Neuron (in vitro differentiated cells): ENCODE data around the gene ATP23.

Experiments used
- H2AFZ ChIP-seq: one replicate; pipeline ENCODE4 v1.6.1; 2013; ENCODE audit warnings: low read depth, mild to moderate bottlenecking, inconsistent platforms, low read length, moderate library complexity
- H3K27me3 ChIP-seq: one replicate; pipeline ENCODE4 v1.6.1; 2013; ENCODE audit warnings: low read length; ENCODE audit not compliant: insufficient read depth
- H3K36me3 ChIP-seq: one replicate; pipeline ENCODE4 v1.6.1; 2013; ENCODE audit warnings: low read length; ENCODE audit not compliant: insufficient read depth
- H3K4me1 ChIP-seq: one replicate; pipeline ENCODE4 v1.6.1; 2013; ENCODE audit warnings: low read length; ENCODE audit not compliant: insufficient read depth
- H3K4me3 ChIP-seq: 2 replicates; pipeline ENCODE4 v1.5.1; 2013; ENCODE audit warnings: mild to moderate bottlenecking, low read length, moderate library complexity
- H3K9me3 ChIP-seq: one replicate; pipeline ENCODE4 v1.6.1; 2013; ENCODE audit warnings: low read length

The ATP23 gene

GRCh38 chr12:57935331-57935730, 6.0 kb upstream of the ATP23 start:
- H3K4me3 ChIP-seq = peak overlapping the region; percentile 71
- no peaks in the 10 kb centered on the region for H3K36me3 ChIP-seq
- peaks cover 12% of the 10 kb centered on the region for H3K4me1 ChIP-seq
- no peak overlapping the region for H2AFZ ChIP-seq
- no peaks in the 10 kb centered on the region for H3K9me3 ChIP-seq
- H3K27me3 ChIP-seq = no peaks in the 10 kb centered on the region

DNA sequence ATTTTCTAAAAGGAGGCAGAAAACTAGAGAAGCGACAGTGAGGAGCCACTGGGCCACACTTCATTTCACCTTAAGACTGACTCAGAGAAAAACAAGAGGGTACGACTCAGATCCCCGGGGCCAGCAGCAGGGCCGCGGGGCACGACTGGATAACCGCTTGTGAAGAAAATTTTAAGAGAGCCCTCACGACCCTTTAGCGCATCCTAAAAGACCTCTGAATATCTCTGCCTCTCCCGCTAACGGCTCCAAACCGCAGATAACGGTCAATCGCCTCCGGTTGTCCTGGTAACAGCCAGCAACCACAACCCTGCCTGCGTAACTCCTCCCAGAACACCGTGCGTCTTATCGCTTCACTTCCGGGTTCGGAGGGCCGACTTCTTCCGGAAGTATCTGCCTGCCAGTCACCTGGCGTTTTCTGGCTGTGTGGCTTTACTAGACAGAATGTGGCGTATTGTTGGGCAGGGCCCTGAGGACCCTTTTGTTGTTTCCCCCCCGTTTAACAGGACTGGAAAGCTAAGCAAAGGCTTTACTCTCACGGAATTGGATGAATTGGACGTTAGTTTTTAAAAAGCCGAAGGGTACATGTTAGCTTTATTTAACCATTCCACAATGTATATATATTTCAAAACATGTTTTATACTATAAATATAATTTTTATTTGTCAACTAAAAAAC, 5.4 kb upstream of the ATP23 start:
- Histone ChIP-seq H3K4me3 (peak overlapping the region; percentile 71), H3K9me3 (no peaks in the 10 kb centered on the region), H2AFZ (peak overlapping the region; percentile 39), H3K4me1 (peaks cover 12% of the 10 kb centered on the region), H3K36me3 (no peaks in the 10 kb centered on the region), H3K27me3 (no peaks in the 10 kb centered on the region)

DNA sequence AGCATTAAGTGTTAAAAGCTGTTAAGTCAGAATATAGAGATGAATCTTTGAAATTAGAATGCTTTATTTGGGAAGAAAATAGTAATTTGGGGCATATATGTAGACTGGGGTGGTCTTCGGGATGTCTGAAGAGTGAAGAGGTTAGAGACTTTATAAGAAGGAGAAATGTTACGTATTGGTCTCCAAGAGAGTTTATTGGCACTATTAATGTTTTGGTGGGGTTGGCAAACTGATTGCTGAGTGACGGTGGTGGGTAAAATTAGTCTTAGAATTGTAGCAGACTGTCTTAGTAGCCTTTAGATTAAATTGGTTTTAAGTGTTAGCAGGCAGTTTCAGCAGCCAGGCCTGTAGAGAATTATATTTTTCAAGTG, 4.9 kb upstream of the ATP23 start:
- Histone ChIP-seq H3K4me3 (peak overlapping the region; percentile 71), H3K27me3 (no peaks in the 10 kb centered on the region), H2AFZ (peak overlapping the region; percentile 46), H3K4me1 (peaks cover 12% of the 10 kb centered on the region), H3K9me3 (no peaks in the 10 kb centered on the region), H3K36me3 (no peaks in the 10 kb centered on the region)

DNA sequence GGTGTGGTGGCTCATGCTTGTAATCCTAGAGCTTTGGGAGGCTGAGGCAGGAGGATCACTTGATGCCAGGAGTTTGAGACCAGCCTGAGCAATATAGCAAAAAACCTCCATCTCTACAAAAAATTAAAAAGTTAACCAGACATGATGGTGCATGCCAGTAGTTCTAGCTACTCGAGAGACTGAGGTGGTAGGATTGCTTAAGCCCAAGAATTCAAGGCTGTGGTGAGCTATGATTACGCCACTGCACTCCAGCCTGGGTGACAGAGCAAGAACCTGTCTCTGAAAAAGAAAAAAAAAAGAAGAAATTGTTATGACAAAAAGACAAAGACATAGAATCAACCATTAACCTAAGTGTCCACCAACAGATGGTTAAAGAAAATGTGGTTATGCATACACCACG, 2.1 kb upstream of the ATP23 start:
- Histone ChIP-seq H3K36me3 (no peaks in the 10 kb centered on the region), H2AFZ (no peak overlapping the region), H3K4me1 (peaks cover 10% of the 10 kb centered on the region), H3K9me3 (no peaks in the 10 kb centered on the region), H3K27me3 (no peaks in the 10 kb centered on the region), H3K4me3 (no peak overlapping the region)

DNA sequence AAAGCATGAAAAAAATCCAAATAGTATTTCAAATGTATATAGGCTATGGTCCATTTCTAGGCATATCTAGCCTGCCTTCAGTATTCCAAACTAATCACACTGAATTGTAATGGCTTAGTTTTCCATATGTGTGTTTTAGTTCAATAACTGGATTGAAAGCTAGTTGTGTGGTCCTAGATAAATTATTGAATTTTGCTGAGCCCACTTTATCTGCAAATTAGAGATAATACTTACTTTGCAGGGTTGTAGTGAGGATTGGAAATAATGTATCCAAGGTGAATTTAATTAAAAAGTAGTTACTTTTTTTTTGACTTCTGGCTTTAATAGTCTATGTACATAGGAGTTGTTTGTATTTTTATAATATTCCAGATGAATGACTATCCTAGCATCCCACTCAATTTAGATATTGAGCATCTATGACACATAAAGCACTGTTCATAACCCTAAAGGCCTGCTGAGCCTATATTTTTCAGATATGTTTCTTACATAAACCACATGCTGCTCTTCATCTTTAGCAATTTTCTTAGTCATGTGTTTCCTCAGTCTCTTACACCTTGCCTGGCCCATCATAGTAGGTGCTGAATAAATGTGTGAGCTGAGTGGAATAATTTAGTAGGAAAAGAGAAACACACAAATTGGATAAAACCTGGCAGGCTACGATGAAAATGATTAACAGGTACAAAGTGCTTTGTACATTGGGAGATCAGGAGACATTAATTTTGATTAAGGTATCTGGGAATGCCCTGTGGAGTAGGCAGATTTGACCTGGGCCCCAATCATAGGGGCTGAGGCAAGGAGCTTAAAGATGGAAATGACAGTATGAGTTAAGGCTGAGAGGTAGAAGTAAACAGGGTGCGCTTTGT, 1.1 kb upstream of the ATP23 start:
- peaks cover 5% of the 10 kb centered on the region for H3K4me1 ChIP-seq
- H3K27me3 ChIP-seq = no peaks in the 10 kb centered on the region
- H3K4me3 ChIP-seq = peak overlapping the region; percentile 60
- no peaks in the 10 kb centered on the region for H3K9me3 ChIP-seq
- H2AFZ ChIP-seq = peak overlapping the region; percentile 65
- no peaks in the 10 kb centered on the region for H3K36me3 ChIP-seq

- Histone ChIP-seq H3K4me1 (peaks cover 3% of the 10 kb centered on the region), H3K4me3 (peak overlapping the region; percentile 60), H2AFZ (peak overlapping the region; percentile 65), H3K36me3 (no peaks in the 10 kb centered on the region), H3K27me3 (no peaks in the 10 kb centered on the region), H3K9me3 (no peaks in the 10 kb centered on the region)
Observed at GRCh38 chr12:57940915-57941164, 527 bp upstream of the ATP23 start.

DNA sequence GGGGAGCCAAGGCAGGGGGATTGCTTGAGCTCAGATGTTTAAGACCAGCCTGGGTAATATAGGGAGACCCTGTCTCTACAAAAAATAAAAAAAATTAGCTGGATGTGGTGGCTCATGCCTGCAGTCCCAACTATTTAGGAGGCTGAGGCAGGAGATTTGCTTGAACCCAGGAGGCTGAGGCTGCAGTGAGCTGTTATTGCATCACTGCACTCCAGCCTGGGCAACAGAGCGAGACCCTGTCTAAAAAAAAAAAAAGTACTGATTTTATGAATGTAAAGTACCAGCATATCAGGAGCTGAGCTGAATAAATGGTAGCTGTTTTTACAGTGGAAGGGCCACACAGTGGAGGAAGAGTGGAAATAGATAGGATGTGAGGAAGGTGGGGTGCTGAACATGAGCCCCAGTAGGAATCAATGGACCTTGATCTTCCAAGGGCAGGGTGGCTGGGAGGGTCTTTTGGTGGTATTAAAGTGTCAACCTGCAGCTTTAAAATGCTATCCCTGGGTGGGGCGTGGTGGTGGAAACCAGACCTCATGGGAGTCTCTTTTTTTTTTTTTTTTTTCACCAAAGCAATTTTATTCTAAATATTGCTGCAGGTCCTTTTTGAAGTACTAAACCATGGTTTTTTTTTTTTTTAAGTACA, 2.2 kb downstream of the ATP23 start:
- Histone ChIP-seq H3K4me3 (no peak overlapping the region), H3K27me3 (no peaks in the 10 kb centered on the region), H2AFZ (no peak overlapping the region), H3K9me3 (no peaks in the 10 kb centered on the region), H3K36me3 (no peaks in the 10 kb centered on the region), H3K4me1 (no peaks in the 10 kb centered on the region)

GRCh38 chr12:57944313-57945023, 3.1 kb downstream of the ATP23 start:
- H3K4me3 ChIP-seq = no peak overlapping the region
- H3K27me3 ChIP-seq = no peaks in the 10 kb centered on the region
- no peaks in the 10 kb centered on the region for H3K36me3 ChIP-seq
- no peaks in the 10 kb centered on the region for H3K4me1 ChIP-seq
- H2AFZ ChIP-seq = no peak overlapping the region
- no peaks in the 10 kb centered on the region for H3K9me3 ChIP-seq

- Histone ChIP-seq H2AFZ (no peak overlapping the region), H3K36me3 (no peaks in the 10 kb centered on the region), H3K27me3 (no peaks in the 10 kb centered on the region), H3K4me1 (no peaks in the 10 kb centered on the region), H3K4me3 (no peak overlapping the region), H3K9me3 (no peaks in the 10 kb centered on the region)
Observed at GRCh38 chr12:57952766-57953165, 11.4 kb downstream of the ATP23 start.

DNA sequence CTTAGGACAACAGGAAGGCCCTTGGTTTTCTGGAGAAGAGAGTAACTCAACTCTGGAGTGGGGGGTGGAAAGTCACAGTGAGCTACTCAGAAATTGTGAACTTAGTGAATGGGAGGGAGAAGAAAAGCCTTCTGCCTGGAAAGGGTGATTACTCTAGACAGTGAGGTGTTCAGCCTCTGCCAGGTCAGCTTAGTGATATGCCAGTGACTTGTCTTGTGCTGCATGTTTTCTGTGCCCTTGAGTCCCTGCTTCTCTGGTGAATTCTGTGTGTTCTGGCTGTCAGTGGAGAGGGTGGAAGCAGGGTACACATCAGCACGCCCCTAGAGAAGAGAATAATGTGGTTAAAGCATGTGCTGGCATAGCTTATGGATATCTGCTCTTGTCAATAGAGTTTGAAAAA, 13.4 kb downstream of the ATP23 start:
- H3K4me1 ChIP-seq = no peaks in the 10 kb centered on the region

GRCh38 chr12:57958061-57958657, 16.8 kb downstream of the ATP23 start:
- Histone ChIP-seq H3K27me3 (no peaks in the 10 kb centered on the region), H3K9me3 (no peaks in the 10 kb centered on the region), H3K36me3 (no peaks in the 10 kb centered on the region), H3K4me3 (no peak overlapping the region), H3K4me1 (no peaks in the 10 kb centered on the region), H2AFZ (no peak overlapping the region)

More for the DNA sequence above, 13.4 kb downstream of the ATP23 start:
- no peaks in the 10 kb centered on the region for H3K9me3 ChIP-seq
- no peak overlapping the region for H2AFZ ChIP-seq
- no peak overlapping the region for H3K4me3 ChIP-seq
- H3K36me3 ChIP-seq = no peaks in the 10 kb centered on the region
- no peaks in the 10 kb centered on the region for H3K27me3 ChIP-seq

- no peak overlapping the region for H2AFZ ChIP-seq
- H3K4me3 ChIP-seq = no peak overlapping the region
- H3K27me3 ChIP-seq = no peaks in the 10 kb centered on the region
- H3K36me3 ChIP-seq = no peaks in the 10 kb centered on the region
- no peaks in the 10 kb centered on the region for H3K4me1 ChIP-seq
- no peaks in the 10 kb centered on the region for H3K9me3 ChIP-seq
Observed at GRCh38 chr12:57964421-57964820, 23.1 kb downstream of the ATP23 start.

DNA sequence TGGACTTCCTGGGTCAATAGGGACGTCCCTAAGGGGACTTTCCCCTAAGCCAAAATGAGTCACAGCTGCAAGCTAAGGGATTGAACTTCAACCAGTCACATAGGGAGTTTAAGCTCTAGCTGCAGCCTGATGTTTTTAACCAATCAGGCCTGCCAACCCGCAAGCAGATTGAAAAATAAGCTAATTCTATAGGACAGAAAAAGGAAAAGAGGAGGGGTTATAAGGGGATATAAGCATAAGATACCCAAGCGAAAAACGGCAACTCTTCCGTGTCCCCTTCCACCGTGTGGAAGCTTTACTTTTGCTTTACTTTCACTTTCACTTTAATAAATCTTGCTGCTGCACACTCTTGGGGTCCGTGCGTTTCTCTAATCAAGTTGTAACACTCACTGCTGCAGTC, 24.4 kb downstream of the ATP23 start:
- no peaks in the 10 kb centered on the region for H3K27me3 ChIP-seq
- no peaks in the 10 kb centered on the region for H3K36me3 ChIP-seq
- H3K4me1 ChIP-seq = no peaks in the 10 kb centered on the region
- H3K9me3 ChIP-seq = no peaks in the 10 kb centered on the region
- no peak overlapping the region for H2AFZ ChIP-seq
- H3K4me3 ChIP-seq = no peak overlapping the region
